Stimulated activated CD4-positive, alpha-beta T cell treated with anti-CD3 and anti-CD28 coated beads, Interleukin-1b, Interleukin-23, amount 100 ng/mL, for 48 hours (primary cell): ENCODE results near the gene PRELID1.
A peak's percentile ranks its signal among the peaks of the same experiment; 100 is the strongest.

ENCODE experiments used
- DNase-seq: peaks from one replicate; pipeline ENCODE4 v3.0.0-alpha.2; 2020

PRELID1 gene

DNA sequence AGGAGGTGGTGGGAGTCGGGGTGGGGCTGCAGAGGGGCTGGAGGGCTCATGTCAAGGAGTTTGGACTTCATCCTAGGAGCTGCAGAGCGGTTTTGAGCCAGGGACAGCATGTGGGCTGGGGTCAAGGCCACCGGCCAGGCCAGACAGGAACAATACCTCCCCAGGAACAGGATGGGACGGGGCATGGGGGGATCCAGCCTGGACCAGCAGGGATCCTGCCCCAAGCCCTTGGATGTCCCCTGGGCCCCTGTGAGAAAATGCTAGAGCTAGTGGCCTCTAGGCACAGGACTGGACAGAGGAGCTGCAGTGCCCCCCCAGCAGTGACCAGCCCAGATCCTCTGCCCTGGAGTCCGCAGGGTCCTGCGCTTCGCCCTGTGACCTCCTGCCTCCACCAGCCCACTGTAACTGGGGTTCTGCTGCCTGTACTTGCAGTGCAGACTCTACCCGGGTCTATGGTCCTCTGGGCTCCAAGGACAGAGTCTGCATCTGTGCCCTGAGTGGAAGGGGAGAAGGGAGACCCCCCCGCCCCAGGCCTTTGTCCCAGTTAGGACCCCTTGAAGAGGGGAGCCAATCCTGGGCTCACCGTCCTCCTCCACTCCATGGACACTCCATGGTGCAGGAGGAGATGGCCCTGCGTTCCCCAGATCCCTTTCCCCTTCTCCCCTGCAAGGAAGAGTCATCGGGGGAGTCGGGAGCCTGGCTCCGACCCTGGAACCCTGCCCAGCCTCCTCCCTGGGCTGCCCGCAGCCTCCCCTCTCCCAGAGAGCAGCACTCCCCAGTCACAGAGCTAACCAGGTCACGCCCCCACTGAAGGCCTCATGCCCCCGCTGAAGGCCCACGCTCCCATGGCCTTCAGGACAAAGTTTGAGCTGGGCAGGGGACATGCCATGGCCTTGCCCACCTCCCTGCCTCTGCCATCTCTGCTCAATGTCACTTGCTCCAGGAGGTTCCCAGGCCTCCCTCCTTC is 11.1 kb downstream of the PRELID1 start:
- DNase-seq = no peak

DNA sequence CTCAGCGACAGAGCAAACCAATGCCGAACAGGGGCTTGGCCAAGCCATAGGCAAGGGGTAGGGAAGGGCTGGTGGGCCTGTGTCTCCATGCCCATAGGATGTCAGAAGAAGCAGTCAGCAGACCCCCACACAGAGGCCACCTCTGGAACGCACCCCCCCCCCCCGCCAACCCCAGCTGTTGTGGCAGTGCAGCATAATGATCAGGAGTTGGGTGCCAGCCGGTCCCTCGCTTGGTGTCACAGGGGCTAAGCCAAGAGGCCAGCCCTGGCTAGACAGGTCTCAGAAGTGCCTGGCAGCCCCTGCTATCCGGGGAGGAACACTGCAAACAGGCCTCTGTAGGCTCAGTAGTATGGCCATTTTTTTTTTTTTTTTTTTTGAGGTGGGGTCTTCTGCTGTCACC is 11.8 kb downstream of the PRELID1 start:
- DNase-seq = no peak

DNA sequence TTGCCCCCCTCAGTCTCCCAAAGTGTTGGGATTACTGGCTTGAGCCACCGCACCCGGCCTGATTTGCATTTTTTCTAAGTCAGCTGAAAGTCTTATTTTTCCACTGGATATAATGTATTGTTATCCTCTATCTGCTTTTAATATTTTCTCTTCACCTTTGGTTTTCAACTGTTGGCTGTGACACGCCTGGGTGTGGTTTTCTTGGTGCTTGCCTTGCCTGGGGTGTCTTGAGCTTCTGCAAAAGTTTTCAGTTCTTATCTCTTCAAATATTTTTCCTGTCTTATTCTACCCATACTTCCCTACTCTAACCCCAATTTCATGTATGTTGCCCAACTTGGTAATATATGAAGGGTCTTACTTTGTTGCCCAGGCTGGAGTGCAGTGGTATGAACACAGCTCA is 12.4 kb downstream of the PRELID1 start:
- DNase-seq = no peak

DNA sequence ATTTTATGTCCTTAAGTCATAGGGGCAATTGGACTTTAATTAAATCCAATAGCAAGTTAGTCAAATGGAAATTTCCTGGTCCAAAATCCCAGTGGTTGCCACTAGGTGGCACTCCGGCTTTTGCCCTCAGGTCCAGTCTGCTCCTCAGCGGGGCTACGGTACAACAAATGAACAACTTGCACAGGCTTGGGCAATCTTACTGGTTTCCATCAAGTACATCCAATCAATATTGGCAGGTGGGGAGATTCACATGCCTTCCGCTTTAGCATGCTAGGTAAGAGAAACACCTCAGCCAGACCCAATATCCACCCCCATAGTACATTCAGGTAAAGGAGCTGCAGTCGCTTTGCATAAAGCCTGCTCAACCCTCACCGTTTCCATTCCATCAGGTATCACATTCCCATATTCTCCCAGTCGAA is 14.4 kb downstream of the PRELID1 start:
- peak; percentile 73 for DNase-seq

DNA sequence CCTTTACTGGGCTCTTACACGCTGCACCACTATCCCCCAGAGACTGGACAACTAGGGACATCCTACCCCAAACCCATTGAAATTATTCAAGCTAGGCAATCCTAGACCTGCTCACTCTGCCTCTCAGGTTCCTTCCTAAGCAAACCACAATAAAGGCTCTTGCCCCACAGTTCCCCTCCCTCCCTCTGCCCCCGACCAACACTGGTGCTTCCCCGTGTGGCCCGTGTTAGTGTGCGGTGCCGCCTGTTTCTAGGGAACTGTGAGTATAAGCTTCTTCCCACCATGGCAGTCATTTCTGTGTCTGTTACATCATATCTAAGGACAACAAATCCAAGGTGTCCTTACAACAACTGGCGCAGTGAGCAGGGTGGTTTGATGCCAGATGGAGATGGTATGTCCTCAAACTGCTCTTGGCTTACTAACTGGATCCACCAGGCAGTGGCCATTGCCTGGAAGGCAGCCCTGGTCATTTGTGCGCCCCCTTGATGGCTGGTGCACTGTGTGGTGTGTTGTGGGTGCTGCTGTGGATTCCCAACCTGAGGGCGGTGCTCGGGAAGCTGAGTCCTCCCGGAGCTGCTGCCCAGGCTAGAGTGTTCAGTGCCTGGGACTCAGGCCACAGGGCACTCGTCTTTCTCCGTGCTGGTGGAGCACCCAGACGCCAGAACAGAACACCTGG is 16.5 kb downstream of the PRELID1 start:
- peak; percentile 32 for DNase-seq

DNA sequence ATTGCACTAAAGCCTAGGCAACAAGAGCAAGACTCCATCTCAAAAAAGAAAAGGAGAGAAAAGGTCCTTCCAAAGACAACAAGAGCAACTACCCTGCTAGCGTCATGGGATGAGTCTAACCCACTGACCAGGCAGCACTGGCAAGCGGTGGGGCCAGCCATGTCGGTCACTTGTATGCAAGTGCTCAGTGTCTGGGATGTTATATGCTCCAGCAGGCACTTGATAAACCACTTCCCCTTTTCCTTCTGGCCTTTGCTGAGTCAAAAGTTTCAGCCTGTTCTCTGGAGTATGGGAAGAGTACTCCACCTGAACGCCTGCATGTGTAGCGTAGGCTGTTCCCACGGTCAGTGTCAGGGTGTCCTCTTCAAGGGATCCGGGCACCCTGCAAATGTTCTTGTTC is 17.3 kb downstream of the PRELID1 start:
- no peak for DNase-seq

DNA sequence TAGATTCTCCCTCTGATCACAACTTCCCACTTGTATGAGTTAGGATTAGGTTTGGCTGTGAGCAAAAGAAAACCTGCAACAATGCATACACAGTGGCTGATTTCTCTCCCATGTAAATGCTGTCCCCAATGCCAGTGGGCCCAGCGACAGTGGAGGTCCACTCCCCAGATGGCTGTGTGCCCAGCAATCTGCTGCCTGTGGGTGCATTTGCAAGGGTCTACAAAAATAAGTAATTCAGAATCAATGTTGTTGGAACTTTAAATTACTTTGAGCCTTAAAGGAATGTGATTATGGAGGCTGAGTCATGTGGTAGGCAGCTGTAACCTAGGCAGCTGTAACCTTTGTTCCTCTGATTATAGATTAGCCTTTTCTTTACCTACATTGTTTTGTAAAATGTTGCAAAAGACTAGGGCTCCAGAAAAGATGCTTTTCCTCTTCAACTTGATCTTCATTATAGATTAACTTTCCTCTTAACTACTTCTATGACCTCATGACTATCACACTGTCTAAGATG is 22.3 kb downstream of the PRELID1 start:
- no peak for DNase-seq

DNA sequence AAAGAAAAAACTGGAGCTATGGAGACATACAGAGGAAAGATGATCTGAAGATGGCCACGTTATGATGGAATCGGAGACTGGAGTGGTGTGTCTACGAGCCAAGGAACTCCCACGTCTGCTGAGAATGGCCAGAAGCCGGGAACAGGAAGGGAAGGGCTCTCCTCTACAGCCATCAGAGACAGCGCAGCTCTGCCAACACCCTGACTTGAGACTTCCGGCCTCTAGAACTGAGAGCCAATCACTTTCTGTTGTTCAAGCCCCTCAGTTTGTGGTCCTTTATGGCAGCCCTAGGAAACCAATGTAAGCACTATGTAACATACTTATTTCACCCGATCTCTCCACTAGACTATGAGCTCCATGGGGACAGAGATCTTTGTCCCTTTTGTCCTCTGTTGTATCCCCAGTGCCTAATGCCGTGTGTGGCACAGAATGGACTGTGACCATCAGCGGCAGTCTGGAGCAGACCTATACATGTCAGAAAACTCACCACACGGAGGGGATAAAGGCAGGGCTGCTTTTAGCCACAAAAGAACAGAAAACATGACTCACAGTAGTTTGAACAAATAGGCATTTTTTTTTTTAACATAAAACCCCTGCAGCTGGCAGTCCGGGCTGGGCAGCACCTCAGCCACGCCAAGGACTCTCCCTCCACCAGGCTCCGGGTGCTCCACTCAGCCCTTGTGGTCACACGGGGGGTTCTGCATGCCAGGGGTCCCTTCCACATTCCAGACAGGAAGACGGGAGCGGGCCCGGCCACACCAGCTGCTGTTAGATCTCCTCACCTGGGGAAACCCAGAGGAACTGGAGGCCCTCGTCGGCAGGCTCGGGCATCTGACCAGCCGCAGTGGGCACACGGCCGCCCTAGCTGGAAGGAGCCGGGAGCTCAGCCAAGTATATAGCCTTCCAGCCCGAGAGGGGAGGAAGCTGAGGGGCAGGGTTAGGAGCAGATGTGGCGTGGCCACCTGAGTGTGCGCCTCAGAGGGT is 24.2 kb downstream of the PRELID1 start:
- no peak for DNase-seq

DNA sequence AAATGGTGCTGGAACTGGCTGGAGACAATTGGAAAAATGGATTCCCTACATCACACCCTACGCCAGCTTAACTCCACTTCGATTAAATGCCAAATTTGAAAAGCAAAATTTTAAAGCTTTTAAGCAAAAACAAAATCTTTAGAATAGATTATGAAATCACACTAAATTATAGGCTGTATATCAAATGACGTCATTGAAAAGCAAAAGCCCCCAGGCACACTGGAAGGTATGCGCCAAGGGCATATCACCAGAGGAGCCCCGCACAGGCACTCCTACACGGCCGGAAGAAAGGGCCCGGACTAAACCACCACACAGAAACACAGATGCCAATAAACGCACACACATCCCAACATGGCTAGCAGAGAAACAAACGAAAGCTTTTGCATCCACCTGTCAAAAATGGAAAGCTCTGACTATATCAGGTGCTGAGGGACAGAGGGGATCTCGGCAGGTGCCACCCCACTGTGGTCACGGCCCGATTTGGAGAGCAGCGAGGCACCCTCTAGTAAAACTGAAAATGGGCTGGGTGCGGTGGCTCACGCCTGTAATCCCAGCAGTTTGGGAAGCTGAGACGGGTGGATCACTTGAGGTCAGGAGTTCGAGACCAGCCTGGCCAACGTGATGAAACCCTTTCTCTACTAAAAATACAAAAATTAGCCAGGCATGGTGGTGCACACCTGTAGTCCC is 25.1 kb downstream of the PRELID1 start:
- DNase-seq = no peak

DNA sequence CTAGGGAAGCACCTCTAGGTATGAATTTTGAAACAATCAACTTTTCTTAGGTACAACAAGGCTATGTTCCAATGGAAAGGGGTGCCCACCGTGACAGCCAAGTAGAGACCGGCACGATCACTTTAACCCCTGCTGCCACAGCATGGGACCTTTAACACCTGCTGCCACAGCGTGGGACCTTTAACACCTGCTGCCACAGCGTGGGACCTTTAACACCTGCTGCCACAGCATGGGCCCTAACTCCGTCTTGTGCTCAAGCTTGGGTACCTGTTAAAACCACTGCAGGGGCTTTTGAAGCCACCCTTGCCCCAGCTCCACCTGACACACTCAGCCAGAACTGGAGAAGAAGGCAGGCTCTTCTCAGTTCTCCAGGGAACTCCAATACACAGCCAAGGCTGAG is 26.3 kb downstream of the PRELID1 start:
- DNase-seq = no peak

DNA sequence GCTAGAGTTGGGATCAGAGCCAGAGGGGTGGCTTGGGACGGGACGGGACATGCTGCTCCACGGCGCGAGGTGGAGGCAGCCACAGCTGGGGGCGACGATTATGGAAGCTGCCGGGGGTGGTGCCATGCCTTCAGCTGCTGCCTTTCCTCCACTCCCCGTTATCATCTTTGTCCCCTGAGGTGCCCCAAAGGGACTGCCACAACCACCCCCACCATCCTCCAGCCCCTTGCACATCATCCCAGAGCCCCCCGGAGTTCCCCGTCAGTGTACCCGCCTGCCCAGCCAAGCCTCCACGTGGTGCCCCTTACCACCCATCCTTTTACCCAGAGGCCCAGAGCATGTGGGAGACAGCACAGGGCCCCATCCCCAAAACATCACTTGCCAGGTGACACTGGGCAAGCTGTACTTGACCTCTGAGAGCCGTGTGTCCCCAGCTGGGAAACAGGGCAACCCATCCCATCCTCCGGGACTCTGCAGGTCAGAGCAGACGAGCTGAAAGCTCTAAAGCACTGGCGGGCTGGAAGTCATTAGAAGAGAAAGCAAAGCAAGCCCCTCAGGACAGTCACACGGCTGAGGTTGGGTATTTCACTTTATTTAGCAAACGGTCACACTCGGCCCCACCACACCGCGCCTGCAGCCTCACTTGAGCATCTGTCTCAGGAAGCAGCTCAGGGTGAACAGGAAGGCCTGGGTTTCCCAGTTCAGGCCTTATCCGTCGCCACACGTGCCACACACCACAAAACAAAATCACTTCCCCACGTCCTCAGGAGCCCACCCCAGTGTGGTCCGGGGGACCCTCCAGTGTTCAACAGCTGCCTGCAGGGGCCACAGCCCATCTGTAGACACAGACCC is 27.6 kb downstream of the PRELID1 start:
- no peak for DNase-seq

DNA sequence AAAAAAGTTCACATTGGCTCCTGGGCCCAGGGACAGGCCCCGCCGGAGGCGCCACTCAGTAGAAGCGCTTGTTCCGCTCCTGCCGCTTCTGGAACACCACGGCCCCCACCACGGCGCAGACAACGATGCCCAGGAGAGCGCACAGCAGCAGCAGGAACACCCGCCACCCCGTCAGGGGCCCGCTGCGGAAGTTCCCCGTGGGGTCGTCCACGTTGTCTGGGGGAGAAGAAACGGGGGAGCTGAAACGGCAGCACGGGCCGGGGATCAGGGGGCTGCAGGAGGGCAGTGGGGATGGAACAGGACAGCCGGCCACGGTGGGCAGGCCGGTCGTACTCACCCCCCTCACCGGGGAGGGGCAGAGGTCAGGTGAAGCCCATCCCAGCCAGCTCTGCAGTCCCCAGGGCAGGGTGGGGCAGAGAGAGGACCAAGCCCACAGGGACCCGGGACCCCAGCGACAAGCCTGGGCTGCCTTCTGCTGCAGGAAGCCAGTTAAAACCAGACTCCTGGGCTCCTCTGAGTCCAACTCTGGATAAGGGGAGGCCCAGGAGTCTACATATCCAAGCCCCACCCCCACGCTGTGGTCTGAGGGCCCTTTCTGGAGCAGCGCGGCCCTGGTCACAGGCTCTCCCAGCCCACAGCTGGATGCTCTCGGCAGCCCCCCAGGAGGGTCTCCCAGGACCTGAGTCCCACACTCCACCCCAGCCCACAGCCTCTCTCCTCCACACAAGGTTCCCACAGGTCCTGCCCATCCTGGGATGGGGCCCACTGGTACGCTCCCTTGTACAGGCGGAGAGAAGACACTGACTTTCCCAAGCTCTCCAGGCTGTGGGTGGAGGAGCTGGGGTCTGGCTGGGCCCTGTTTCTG is 28.7 kb downstream of the PRELID1 start:
- no peak for DNase-seq

DNA sequence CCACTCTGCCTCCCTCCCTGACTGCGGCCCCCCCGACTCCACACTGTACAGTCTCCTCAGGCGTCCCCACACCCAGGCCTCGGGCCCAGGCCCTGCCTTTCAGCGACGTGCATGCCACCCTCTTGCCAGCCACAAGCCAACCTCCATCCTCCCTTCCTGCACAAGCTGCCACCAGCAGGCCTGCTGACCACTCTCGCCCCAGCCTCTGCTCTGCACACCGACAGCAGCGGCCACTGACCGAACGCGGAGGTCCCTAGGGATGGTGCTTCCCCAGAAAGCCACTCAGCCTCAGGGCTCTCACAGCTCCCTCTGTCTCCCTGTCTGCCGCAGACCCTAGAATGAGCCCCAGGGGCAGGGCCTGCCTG is 29.3 kb downstream of the PRELID1 start:
- DNase-seq = no peak

DNA sequence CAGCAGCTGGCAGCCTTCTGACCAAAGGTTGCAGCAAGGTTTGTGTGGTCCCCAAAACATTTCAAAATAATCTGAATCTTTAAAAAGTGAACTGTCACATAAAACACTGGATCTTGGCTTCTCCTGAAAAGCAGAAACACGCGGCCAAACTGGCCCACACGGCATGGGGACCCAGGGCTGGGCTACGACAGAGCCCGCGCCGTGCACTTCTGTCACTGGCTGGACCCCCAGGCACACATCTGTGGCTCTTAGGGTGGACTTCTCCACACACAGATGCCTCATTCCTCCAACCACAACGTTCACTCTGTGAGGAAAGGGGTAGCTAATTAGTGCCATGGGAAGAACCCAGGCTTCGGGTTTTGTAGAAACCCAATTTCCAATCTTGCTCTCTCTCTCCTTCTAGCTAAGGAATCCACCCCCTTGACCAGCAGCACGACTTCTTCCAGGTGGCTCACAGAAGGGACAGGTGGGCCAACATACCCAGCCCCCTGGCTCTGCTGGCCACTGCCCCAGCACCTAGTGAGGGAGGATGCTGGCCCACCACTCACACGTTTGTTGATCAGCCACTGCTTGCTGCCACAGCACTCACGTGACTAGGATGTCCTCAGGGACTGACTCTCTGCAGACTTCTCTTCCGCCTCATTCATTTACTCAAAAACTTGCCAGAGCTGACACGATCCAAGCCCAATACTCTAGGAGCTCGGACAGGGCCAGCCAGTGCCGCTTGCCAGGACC is 30.0 kb downstream of the PRELID1 start:
- DNase-seq = no peak

DNA sequence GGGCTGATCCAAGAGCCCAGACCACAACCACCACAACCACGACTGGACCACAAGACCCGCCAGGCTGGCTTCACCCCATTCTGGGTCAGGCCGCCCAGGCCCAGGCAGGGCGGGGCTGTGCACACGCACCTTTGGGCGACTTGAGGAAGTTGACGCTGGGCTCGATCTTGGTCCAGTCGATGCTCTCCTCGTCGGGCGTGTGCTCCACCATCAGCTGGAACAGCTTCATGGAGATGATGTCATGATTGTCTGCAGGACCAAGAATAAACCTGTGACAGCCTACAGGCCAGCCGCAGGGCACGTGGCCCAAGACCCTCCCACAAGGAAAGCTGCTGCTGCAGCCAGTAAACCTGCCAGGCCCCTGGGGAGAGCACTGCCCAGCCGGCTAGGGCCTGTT is 30.6 kb downstream of the PRELID1 start:
- DNase-seq = no peak

DNA sequence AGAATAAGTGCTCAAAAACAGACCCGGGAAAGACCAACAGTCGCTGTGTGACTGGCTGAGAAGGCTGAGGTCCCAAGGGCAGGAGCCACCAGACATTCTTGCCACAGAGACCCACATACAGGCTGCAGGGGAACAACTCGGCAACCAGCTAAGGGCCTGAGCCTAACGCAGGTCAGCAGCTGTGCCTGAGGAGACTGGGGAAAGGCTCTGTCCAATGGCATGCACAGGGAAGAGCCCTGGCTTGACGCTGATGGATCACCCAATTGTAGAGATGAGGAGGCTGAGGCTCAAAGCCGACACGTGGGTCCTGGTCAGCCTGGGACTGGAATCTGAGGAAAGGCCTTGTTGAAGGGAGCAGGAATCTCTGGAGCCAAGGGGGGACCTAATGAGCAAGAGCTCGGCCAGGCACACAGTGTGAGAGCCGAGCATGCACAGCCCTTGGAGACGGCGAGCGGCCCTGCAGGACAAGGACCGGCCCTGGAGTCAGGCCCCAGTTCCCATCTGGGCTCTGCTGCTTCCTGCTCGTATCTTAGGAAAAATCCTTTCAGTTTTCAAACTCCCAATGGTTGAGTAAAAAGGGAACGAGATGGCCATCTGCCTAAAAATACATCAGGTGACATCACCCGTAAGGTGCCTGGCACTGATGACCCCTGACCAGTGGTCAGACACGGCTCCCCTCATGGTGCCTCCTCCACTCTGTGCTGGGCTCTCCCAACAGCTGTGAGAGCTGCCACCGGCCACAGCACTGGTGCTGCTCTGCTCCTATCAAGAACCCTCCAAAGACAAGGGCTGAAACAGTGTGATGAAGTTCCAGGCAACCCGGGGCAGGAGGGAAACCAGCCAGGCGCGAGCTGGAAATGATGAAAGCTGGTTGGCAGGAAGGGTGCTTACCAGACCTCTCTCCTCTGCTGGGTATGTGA is 31.4 kb downstream of the PRELID1 start:
- no peak for DNase-seq

DNA sequence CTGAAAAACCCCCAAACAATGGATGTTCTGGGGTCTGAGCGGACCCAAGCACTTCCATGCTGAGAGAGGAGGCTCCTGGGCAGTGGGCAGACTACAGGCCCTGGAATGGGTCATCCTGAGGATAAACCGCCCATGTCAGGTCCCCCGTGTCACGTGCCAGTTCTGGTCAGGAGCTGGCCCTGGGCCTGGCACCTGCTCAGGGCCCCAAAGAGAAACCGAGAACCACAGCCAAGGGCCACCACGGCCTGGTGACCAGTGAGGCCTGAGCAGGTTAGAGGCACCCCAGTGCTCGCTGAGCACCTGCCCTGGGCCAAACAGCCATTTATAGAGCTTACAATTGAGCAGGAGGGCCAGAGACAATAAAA is 32.1 kb downstream of the PRELID1 start:
- DNase-seq = no peak

DNA sequence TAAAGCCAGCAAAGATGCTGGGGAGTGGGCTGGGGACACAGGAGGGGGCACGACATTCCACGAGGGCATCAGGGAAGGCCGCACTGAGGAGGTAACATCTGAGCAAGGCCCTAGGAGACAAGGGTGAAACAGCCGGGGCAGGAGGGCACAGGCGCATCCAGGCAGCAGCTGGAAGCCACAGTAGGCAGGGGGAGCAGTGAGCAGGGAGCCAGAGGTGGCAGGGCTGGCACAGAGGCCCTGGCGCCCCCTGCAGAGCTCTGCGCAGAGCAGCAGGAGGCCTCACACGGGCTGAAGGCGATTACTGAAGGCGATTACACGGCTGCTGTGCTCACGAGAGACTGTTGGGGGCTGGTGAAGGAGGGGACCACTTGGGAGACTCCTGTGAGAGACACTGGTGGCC is 32.5 kb downstream of the PRELID1 start:
- peak; percentile 40 for DNase-seq
